ENCODE data around the gene STRIT1. TPM values are rescaled to one million over a fixed set of nuclear protein-coding genes. Genes with fewer than 3 reads are reported as not detected.
A peak's percentile ranks its signal among the peaks of the same experiment; 100 is the strongest.

Gene STRIT1
- polyA plus RNA-seq, 6 donors from 2014 or later = not detected

DNA sequence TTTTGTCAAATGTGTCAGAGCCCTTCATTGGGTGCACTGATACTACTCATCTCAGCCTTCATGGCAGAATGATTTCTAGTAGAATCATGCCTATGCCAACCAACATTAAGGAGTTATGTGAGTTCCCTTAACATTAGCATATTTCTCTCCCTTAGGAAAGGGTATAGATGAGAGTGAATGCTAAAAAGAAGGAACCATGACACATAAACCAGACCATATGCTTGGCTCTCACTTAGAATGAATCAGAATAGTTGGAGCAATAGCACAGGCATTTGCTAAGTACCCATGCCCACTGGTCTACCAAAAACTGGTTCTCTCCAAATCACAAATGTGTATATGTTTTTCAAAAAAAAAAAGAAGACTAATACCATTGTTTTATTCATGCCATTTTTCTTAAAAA, 51.1 kb downstream of the STRIT1 start:
- no peaks in the 10 kb centered on the region for H3K4me1 Mint-ChIP-seq
- ATAC-seq (ENCODE audit: low read depth in 2 of 2) = no peak
- no peaks in the 10 kb centered on the region for H3K36me3 Mint-ChIP-seq
- DNase-seq = no peak
- H3K27me3 Mint-ChIP-seq = peaks cover 0 to 12% (median 0%) of the 10 kb centered on the region in 3 donors
- peaks cover 0 to 3% (median 0%) of the 10 kb centered on the region in 7 donors for H3K9me3 Mint-ChIP-seq
- no peak overlapping the region for H3K27ac Mint-ChIP-seq
- no peak overlapping the region for H3K4me3 Mint-ChIP-seq

DNA sequence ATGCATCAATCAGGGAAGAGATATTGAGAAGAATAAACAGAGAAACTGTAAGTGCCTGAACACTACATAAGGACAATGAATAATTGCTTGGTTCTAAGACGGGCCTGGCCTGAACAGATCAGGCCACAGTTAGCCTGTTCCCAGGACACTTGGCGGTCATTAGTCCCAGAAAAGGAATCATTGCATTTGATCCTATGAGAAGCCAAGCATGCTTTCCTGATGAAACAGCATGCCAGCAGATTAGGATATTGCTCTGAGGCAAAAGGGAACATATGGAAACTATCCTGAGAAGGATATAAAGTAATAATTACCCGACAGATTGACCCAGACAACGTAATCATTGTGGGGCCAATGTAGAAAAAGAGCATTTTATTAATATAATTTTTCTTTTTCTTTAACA, 51.9 kb downstream of the STRIT1 start:
- ATAC-seq (ENCODE audit: low read depth in 2 of 2) (no peak), DNase-seq (no peak)
- Mint-ChIP-seq H3K36me3 (no peaks in the 10 kb centered on the region), H3K27ac (peak overlapping the region in 1 of 6 donors; percentile 38), H3K4me3 (no peak overlapping the region), H3K9me3 (peaks cover 0 to 3% (median 0%) of the 10 kb centered on the region in 7 donors), H3K27me3 (peaks cover 0 to 12% (median 0%) of the 10 kb centered on the region in 3 donors), H3K4me1 (no peaks in the 10 kb centered on the region)

Other genes with a start within 250 kb of the STRIT1 start
- gene MME, start 213.4 kb downstream of the STRIT1 start, polyA plus RNA-seq (ENCODE audit: low read depth in 6 of 6) = 10 to 100 TPM in 2 of 6 donors, 1 to 10 TPM in 4; 4.1 to 11.9 (median 5.8) TPM

All from naive B cell (primary cell).